ENCODE data around the gene ARHGAP27.
"Not testable (repeated sequence)": the region's sequence is repeated elsewhere in the genome, so short reads cannot be mapped to it uniquely, and the experiment has no call there.

The ARHGAP27 gene

DNA sequence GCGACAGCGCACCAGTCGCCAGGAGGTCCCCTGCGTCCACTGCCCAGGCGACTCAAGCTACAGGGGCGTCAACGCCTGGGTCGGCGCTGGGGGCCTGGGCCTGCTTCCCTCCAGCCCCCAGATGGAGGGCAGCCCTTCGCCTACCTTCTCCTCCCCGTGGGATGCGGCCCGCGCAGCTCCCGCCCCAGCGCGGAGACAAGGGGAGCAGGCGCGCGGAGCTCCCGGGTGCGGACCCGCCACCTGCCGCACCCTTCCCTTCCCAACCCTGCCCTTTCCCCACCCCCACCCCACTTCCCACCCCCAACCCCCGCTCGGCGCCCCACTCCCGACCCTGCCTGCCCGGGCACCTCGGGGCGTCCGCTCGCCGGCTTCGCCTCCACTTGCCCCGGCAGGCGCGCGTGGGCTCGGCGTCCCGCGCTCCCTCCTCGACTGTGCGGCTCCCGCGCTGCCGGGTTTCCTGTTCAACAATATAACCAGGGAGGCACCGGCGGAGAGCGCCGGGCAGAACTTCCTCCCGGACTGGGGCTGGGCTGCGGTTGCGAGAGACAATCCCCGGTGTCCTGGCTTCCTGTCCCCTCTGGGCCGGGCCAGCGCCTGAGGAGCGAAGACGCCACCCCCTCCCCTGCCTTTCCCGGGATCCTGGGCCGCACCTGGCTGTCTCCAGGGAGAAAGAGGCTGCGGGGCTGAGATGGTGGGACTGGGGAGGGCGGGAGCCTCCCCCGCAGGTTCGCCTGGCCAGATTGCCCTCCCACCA is at the start of gene ARHGAP27:
Gene ARHGAP27 (minus strand): TSS at position 466 of the 754 bp plus-strand sequence. CDS start 2,591 bp downstream, outside the sequence.
- no peak for TF ChIP-seq CTCF (IDR thresholded peaks at IDR 0.05)
- Histone ChIP-seq H3K36me3 (peaks cover 52% of the 10 kb centered on the region), H3K4me3 (ENCODE audit: low read depth in 1 of 2, low read length in 1 of 2) (peak within 1 kb of the TSS; percentile 94 to 96), H3K9me3 (no peaks in the 10 kb centered on the region), H3K27ac (peak within 1 kb of the TSS; percentile 88), H3K4me1 (ENCODE audit: control insufficient read depth in 1 of 2, insufficient read depth in 1 of 2, low read depth in 1 of 2, low read length in 1 of 2) (peaks cover 44 to 53% of the 10 kb centered on the region in 2 experiments), H3K27me3 (no peaks in the 10 kb centered on the region)

DNA sequence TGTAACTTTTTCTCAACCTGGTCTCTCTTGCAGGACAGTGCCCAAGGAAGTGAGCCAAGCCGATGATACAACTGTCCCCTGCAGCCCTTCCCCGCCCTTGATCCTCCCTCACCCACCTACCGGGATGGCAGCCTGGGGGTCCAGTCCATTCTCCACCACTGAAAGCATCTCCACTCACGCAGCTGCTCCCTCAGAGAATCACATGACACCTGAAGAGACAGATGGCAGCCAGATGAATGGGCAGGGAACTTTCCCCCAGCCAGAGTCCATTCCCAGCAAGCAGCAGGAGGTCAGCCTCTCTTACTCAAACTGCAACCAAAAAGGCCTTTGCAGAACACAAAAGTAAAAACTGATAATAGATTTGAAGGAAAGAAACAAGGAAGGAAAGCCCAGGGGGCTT is 49.6 kb upstream of the ARHGAP27 start:
- H3K4me1 ChIP-seq (ENCODE audit: control insufficient read depth in 1 of 2, insufficient read depth in 1 of 2, low read depth in 1 of 2, low read length in 1 of 2), result peaks cover 28 to 32% of the 10 kb centered on the region in 2 experiments
- H3K4me3 ChIP-seq (ENCODE audit: low read depth in 1 of 2, low read length in 1 of 2); H3K9me3 ChIP-seq; H3K27ac ChIP-seq; H3K27me3 ChIP-seq: not testable (repeated sequence)
- H3K36me3 ChIP-seq, result peaks cover 23% of the 10 kb centered on the region

DNA sequence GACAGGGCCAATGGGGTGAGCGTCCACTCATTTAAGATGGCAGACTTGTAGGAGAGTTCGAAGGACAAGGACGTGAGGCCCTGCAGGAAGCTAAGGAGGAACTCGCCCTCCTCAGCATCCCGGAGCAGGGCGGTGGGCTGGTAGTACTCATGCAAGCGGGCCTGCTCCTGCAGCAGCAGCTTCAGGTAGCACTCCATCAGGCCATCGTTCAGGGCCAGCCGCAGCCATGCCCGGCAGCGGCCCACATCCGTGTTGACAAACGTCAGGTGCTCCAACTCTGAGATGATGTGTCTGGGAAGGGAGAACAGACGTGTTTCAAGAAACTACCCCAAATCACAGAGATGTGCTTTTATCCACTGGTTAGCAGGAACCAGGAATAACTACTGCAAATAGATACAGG is 42.8 kb upstream of the ARHGAP27 start:
- H3K27me3 ChIP-seq; H3K9me3 ChIP-seq; H3K4me1 ChIP-seq (ENCODE audit: control insufficient read depth in 1 of 2, insufficient read depth in 1 of 2, low read depth in 1 of 2, low read length in 1 of 2); H3K27ac ChIP-seq; H3K4me3 ChIP-seq (ENCODE audit: low read depth in 1 of 2, low read length in 1 of 2): not testable (repeated sequence)
- peaks cover 74% of the 10 kb centered on the region for H3K36me3 ChIP-seq

GRCh38 chr17:45472249-45472648 is 39.6 kb upstream of the ARHGAP27 start:
- not testable (repeated sequence) for H3K27ac ChIP-seq; H3K4me3 ChIP-seq (ENCODE audit: low read depth in 1 of 2, low read length in 1 of 2); H3K27me3 ChIP-seq; H3K4me1 ChIP-seq (ENCODE audit: control insufficient read depth in 1 of 2, insufficient read depth in 1 of 2, low read depth in 1 of 2, low read length in 1 of 2); H3K9me3 ChIP-seq
- peaks cover 84% of the 10 kb centered on the region for H3K36me3 ChIP-seq

DNA sequence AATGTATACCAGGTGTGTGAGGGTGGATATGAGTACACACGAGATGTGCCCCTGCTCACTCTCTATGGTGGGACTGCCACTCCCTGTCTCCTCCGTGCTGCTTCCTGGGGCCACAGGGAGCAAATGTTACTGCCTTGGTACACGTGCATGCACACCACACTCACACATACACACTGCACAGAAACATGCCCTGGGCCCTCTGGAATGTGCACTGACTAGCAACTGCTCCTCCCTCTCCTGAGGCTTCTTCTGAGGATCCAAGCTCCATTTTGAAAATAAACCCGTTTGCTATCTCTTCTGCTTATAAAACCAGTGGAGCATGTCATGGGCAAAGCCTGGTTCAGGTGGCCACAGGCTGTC is 36.5 kb upstream of the ARHGAP27 start:
- H3K27ac ChIP-seq; H3K4me1 ChIP-seq (ENCODE audit: control insufficient read depth in 1 of 2, insufficient read depth in 1 of 2, low read depth in 1 of 2, low read length in 1 of 2); H3K4me3 ChIP-seq (ENCODE audit: low read depth in 1 of 2, low read length in 1 of 2); H3K9me3 ChIP-seq; H3K27me3 ChIP-seq: not testable (repeated sequence)
- H3K36me3 ChIP-seq, result peaks cover 75% of the 10 kb centered on the region

DNA sequence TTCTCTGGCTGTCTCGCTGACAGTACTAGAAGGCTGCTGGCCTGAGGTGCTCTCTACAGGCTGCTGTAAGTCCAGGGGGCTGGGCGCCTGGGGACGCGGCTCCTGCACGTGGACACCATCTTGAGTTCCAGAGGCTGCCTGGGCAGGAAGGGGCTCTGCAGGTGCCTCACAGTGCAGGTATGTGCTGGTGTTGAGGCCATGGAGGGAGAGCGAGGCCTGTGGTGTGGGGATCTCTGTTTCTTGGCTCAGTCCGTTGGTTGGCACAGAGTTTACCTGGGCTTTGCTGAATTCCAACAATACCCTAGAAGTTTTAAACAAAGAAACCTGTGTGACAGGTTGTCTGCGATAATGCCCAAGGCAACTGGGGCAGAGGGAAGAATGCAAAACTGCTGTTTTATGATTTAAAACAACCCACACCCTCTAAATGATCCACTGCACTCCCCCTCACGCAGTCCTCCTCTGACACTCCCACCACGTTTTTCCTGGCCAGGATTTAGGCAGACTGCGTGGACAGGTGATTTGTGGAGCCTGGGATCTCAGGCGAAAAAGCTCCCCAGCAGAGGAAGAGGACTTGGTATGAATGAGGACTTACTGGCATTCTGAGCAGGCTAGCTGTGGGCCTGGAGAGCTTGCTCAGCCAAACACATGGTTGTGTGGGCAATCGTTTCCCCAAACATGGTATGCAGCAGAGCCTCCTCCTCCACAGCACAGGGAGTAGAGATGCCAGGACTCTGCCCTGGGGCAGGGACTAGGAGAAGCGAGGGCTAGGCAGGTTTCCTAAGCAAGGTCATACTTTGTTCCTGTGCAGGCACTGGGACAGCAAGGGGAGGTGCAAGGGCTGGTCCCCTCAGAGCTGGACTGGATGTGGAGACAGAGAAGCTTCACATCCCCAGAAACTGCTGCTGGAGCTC is 35.9 kb upstream of the ARHGAP27 start:
- peaks cover 75% of the 10 kb centered on the region for H3K36me3 ChIP-seq
- not testable (repeated sequence) for H3K4me3 ChIP-seq (ENCODE audit: low read depth in 1 of 2, low read length in 1 of 2); H3K4me1 ChIP-seq (ENCODE audit: control insufficient read depth in 1 of 2, insufficient read depth in 1 of 2, low read depth in 1 of 2, low read length in 1 of 2); H3K27me3 ChIP-seq; H3K9me3 ChIP-seq; H3K27ac ChIP-seq

DNA sequence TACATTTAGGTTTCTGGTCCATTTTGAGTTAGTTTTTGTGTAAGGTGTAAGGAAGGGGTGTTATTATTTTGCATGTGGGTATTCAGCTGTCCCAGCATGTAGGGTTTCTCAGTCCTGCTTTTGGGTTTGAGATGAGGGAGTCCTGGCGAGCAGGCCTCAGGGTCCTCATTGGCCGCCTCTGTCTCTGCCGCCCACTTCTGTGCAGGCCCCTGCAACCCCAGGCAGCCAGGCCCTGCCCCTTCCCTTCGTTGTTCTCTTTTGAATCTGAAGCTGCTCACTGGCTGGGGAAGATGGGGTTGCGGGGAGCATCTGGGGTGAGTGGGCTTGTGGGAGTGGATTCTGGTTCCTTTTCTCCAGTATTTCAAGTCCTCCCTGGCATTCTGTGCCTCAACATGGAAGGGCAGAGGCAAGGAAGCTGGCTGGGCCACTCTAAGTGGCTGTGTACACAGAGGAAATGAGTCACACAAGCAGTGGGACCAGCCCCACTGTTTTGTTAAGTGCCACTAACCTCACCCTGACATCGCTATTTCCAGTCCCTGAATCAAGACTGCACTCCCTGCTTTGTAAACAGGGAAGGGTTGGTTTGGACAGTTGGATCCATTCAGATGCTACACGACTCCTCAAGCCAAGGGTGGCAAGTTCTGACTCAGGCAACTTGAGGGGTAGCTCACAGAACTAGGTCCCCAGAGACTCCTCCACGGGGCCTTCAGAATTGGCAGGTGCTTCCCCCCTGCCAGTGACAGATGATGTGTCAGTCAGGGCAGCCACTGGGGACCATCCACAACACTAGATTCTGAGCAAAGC is 29.1 kb upstream of the ARHGAP27 start:
- H3K27ac ChIP-seq; H3K9me3 ChIP-seq; H3K4me3 ChIP-seq (ENCODE audit: low read depth in 1 of 2, low read length in 1 of 2); H3K27me3 ChIP-seq; H3K4me1 ChIP-seq (ENCODE audit: control insufficient read depth in 1 of 2, insufficient read depth in 1 of 2, low read depth in 1 of 2, low read length in 1 of 2): not testable (repeated sequence)
- peaks cover 65% of the 10 kb centered on the region for H3K36me3 ChIP-seq

DNA sequence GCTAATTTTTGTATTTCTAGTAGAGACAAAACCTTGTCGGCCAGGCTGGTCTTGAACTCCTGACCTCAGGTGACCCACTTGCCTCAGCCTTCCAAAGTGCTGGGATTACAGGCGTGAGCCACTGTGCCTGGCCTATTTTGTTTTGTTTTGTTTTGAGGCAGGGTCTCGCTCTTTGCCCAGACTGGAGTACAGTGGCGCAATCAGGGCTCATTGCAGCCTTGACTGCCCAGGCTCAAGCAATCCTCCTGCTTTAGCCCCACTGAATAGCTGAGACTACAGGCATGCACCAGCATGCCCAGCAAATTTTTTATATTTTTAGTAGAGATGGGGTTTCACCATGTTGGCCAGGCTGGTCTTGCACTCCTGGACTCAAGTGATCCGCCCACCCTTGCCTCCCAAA is 27.8 kb upstream of the ARHGAP27 start:
- H3K27ac ChIP-seq; H3K9me3 ChIP-seq; H3K4me3 ChIP-seq (ENCODE audit: low read depth in 1 of 2, low read length in 1 of 2); H3K27me3 ChIP-seq; H3K4me1 ChIP-seq (ENCODE audit: control insufficient read depth in 1 of 2, insufficient read depth in 1 of 2, low read depth in 1 of 2, low read length in 1 of 2): not testable (repeated sequence)
- H3K36me3 ChIP-seq, result peaks cover 75% of the 10 kb centered on the region

DNA sequence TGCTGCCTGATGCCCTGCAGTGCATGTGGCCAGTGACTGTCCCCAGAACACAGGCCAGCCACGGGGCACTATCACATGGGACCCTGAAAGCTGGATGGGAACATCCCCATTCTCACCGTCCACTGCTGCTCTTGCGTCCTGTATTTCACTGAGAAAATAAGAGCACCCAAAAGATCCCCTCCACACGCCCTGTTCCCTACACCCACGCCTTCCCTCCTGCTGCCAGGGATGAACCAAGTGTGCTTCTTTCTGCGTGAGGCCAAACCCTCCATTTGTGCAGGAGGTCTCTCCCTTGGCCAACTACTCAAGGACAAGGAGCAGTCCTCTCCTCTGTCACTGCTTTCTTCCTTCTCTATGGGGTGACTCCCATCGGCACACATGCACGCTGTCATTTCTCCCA is 21.7 kb upstream of the ARHGAP27 start:
- H3K9me3 ChIP-seq; H3K27ac ChIP-seq; H3K4me3 ChIP-seq (ENCODE audit: low read depth in 1 of 2, low read length in 1 of 2): not testable (repeated sequence)

GRCh38 chr17:45453731-45454130 is 21.1 kb upstream of the ARHGAP27 start:
- not testable (repeated sequence) for H3K27ac ChIP-seq; H3K27me3 ChIP-seq; H3K4me1 ChIP-seq (ENCODE audit: control insufficient read depth in 1 of 2, insufficient read depth in 1 of 2, low read depth in 1 of 2, low read length in 1 of 2); H3K4me3 ChIP-seq (ENCODE audit: low read depth in 1 of 2, low read length in 1 of 2); H3K9me3 ChIP-seq
- H3K36me3 ChIP-seq, result peaks cover 87% of the 10 kb centered on the region

More for the DNA sequence above, 21.7 kb upstream of the ARHGAP27 start:
- not testable (repeated sequence) for H3K4me1 ChIP-seq (ENCODE audit: control insufficient read depth in 1 of 2, insufficient read depth in 1 of 2, low read depth in 1 of 2, low read length in 1 of 2); H3K27me3 ChIP-seq
- peaks cover 81% of the 10 kb centered on the region for H3K36me3 ChIP-seq

GRCh38 chr17:45453225-45453534 is 20.5 kb upstream of the ARHGAP27 start:
- not testable (repeated sequence) for H3K4me3 ChIP-seq (ENCODE audit: low read depth in 1 of 2, low read length in 1 of 2); H3K27ac ChIP-seq; H3K9me3 ChIP-seq; H3K27me3 ChIP-seq; H3K4me1 ChIP-seq (ENCODE audit: control insufficient read depth in 1 of 2, insufficient read depth in 1 of 2, low read depth in 1 of 2, low read length in 1 of 2)
- H3K36me3 ChIP-seq, result peaks cover 88% of the 10 kb centered on the region

All from neutrophil (primary cell).